Natural killer cell (primary cell): Measurements from ENCODE around the gene GABBR2. TPM values are rescaled to one million over a fixed set of nuclear protein-coding genes. Genes with fewer than 3 reads are reported as not detected.

ENCODE experiments used
- ATAC-seq, 3 donors: fragments of 150-1000 bp in 2 of 3; fragments of 200-7000 bp in 1 of 3; cut with Tn5 transposase; 1 replicate in 1 of 3; 2 replicates in 2 of 3; pipeline ENCODE4 v1.10.0; 2021; ENCODE audit warnings: mild to moderate bottlenecking in 2 of 3, moderate library complexity in 2 of 3
- DNase-seq, 2 donors: peaks; one replicate each; pipeline versions ENCODE4 v3.0.0 to v3.0.0-alpha.2; 2013 to 2021; ENCODE audit warnings: mixed read lengths in 1 of 2
- H3K27ac ChIP-seq: one replicate; pipeline ENCODE4 v1.5.1; 2013; ENCODE audit warnings: mild to moderate bottlenecking, low read length
- H3K27me3 ChIP-seq: one replicate; pipeline ENCODE4 v1.6.1; 2013; ENCODE audit warnings: low read length; ENCODE audit not compliant: control insufficient read depth, insufficient read depth
- H3K36me3 ChIP-seq: one replicate; pipeline ENCODE4 v1.6.1; 2013; ENCODE audit warnings: low read length; ENCODE audit not compliant: control insufficient read depth, insufficient read depth
- H3K4me1 ChIP-seq: one replicate; pipeline ENCODE4 v1.6.1; 2013; ENCODE audit warnings: low read length; ENCODE audit not compliant: control insufficient read depth, insufficient read depth
- H3K4me3 ChIP-seq: one replicate; pipeline ENCODE4 v1.5.1; 2013; ENCODE audit warnings: low read length
- H3K9me3 ChIP-seq: one replicate; pipeline ENCODE4 v1.6.1; 2013; ENCODE audit warnings: low read length; ENCODE audit not compliant: control insufficient read depth, insufficient read depth
- H3K27ac Mint-ChIP-seq, 2 donors: one replicate each; pipeline ENCODE4 v1.8.0; 2022; ENCODE audit warnings: mild to moderate bottlenecking in 2 of 2, mixed read lengths in 2 of 2, moderate library complexity in 1 of 2
- H3K27me3 Mint-ChIP-seq, 2 donors: one replicate each; pipeline ENCODE4 v1.8.0; 2022; ENCODE audit warnings: low read depth in 2 of 2, mixed read lengths in 2 of 2
- H3K36me3 Mint-ChIP-seq: one replicate; pipeline ENCODE4 v1.8.0; 2022; ENCODE audit warnings: mixed read lengths
- H3K4me1 Mint-ChIP-seq, 2 donors: one replicate each; pipeline ENCODE4 v1.8.0; 2022; ENCODE audit warnings: mixed read lengths in 2 of 2
- H3K4me3 Mint-ChIP-seq: one replicate; pipeline ENCODE4 v1.8.0; 2022; ENCODE audit warnings: mild to moderate bottlenecking, moderate library complexity, mixed read lengths
- H3K9me3 Mint-ChIP-seq, 2 donors: one replicate each; pipeline ENCODE4 v1.8.0; 2022; ENCODE audit warnings: mixed read lengths in 2 of 2
- CTCF ChIP-seq: fragments of 200-600 bp; IDR thresholded peaks from one replicate; pipeline ENCODE4 v1.8.0; 2022; ENCODE audit warnings: antibody characterized with exemption
- WGBS: methylation state at CpG from one replicate; pipeline ENCODE4 v1.1.7; 2013; ENCODE audit warnings: missing lambda C conversion rate; ENCODE audit not compliant: insufficient coverage; 5-methylcytosine and 5-hydroxymethylcytosine counted together
- intact Hi-C: fragments of 100-400 bp; cut with micrococcal nuclease; formaldehyde crosslinking; loops from one replicate; pipeline ENCODE4 v1.14.2; 2022
- total RNA-seq, 4 donors: library from RNA; stranded (reverse); fragments of 120-200 nt in 1 of 4; gene quantifications; one replicate each; pipeline versions ENCODE4 v1.2.3 to v1.2.4, GENCODE V29; 2013 to 2022

Gene GABBR2
- total RNA-seq, 3 donors from 2014 or later (not counting 1 experiment from before 2014, with no cell fraction given), result not detected

- Histone ChIP-seq H3K4me1 (no peaks in the 10 kb centered on the region), H3K27me3 (peaks cover 2% of the 10 kb centered on the region), H3K36me3 (no peaks in the 10 kb centered on the region), H3K27ac (no peak overlapping the region), H3K4me3 (no peak overlapping the region), H3K9me3 (peaks cover 6% of the 10 kb centered on the region)
- no peak overlapping the region for H3K4me3 Mint-ChIP-seq
- H3K27ac Mint-ChIP-seq, result no peak overlapping the region
- H3K9me3 Mint-ChIP-seq, result peaks cover 4 to 9% of the 10 kb centered on the region in 2 donors
- ATAC-seq (no peak), DNase-seq (no peak)
- peaks cover 14% of the 10 kb centered on the region for H3K36me3 Mint-ChIP-seq
- peaks cover 13 to 31% of the 10 kb centered on the region in 2 donors for H3K27me3 Mint-ChIP-seq
- H3K4me1 Mint-ChIP-seq, result no peaks in the 10 kb centered on the region
- no peak for TF ChIP-seq CTCF
- 81% methylated on average over 10 of the region's 12 CpGs for WGBS
- intact Hi-C loops, result no loop called here
Measured at GRCh38 chr9:98455256-98456155, 253.2 kb downstream of the GABBR2 start.

GRCh38 chr9:98453589-98454311 is 255.0 kb downstream of the GABBR2 start:
- H3K4me3 ChIP-seq, result no peak overlapping the region
- no peak overlapping the region for H3K27ac ChIP-seq
- no peaks in the 10 kb centered on the region for H3K4me1 ChIP-seq
- no peak overlapping the region for H3K27ac Mint-ChIP-seq
- H3K36me3 Mint-ChIP-seq, result peaks cover under 1% of the 10 kb centered on the region
- H3K4me1 Mint-ChIP-seq, result no peaks in the 10 kb centered on the region
- no peak for TF ChIP-seq CTCF
- peaks cover under 1% of the 10 kb centered on the region for H3K9me3 ChIP-seq
- no peaks in the 10 kb centered on the region for H3K9me3 Mint-ChIP-seq
- H3K27me3 Mint-ChIP-seq, result peaks cover 13 to 21% of the 10 kb centered on the region in 2 donors
- H3K27me3 ChIP-seq, result peaks cover 4% of the 10 kb centered on the region
- ATAC-seq (no peak), DNase-seq (no peak)
- WGBS, result 93% methylated on average over 16 of the region's 16 CpGs
- no peak overlapping the region for H3K4me3 Mint-ChIP-seq
- H3K36me3 ChIP-seq, result no peaks in the 10 kb centered on the region
- intact Hi-C loops, result no loop called here

GRCh38 chr9:98451576-98451975 is 257.2 kb downstream of the GABBR2 start:
- 82% methylated on average over 1 of the region's 1 CpG for WGBS
- no peak for TF ChIP-seq CTCF
- intact Hi-C loops, result no loop called here

More at GRCh38 chr9:98451576-98451975, 257.2 kb downstream of the GABBR2 start:
- H3K4me3 ChIP-seq, result no peak overlapping the region
- no peaks in the 10 kb centered on the region for H3K9me3 ChIP-seq
- no peaks in the 10 kb centered on the region for H3K36me3 ChIP-seq
- H3K4me1 ChIP-seq, result no peaks in the 10 kb centered on the region
- peaks cover 2% of the 10 kb centered on the region for H3K27me3 ChIP-seq
- Mint-ChIP-seq H3K4me3 (no peak overlapping the region), H3K27me3 (peaks cover 6 to 13% of the 10 kb centered on the region in 2 donors), H3K27ac (no peak overlapping the region), H3K36me3 (no peaks in the 10 kb centered on the region), H3K4me1 (no peaks in the 10 kb centered on the region), H3K9me3 (no peaks in the 10 kb centered on the region)
- no peak for ATAC-seq
- no peak for DNase-seq
- H3K27ac ChIP-seq, result no peak overlapping the region
